ENCODE data around the gene XRCC1.

DNA sequence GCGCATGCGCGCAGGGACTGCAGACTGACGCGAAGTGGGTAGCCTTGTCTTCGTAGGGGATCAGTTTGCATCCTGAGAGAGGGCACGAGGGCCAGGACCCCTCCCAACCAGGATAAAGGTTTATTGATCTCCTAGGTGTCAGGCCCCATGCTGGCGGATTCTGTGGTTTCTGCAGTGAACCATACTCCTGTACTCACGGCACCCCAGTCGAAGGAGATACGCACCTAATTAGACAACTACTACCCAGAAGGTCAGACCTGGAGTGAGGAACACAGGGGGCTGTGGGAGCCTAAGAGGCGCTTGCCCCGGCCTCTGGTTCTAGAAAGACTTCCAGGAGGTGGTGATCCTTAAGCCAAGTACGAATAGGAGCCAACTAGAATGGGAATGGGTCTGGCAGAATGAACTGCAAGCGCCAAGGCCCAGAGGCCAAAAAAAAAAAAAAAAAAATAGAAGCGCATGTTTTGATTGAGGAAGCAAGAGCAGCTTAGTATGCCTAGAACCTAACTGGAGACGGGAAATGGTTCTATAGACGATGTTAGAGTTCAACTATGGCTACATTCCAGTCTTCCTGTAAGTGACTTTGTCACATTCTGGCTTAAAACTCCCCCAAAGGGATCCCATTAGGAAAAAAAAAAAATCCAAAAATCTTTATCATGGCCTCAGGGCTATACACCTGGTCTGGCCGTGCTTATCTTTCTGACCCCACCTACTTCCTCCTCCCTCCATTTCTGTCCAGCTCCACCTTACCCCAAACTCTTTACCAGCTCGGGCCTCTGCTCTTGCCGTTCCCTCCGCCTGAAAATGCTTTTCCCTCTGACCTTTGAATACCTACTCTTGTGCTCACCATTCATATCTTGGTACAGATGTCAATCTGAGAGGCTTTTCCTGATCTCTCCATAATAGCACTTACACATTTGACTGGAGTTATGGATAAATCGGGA, 45.0 kb upstream of the XRCC1 start:
- TF ChIP-seq, protein P1, sequence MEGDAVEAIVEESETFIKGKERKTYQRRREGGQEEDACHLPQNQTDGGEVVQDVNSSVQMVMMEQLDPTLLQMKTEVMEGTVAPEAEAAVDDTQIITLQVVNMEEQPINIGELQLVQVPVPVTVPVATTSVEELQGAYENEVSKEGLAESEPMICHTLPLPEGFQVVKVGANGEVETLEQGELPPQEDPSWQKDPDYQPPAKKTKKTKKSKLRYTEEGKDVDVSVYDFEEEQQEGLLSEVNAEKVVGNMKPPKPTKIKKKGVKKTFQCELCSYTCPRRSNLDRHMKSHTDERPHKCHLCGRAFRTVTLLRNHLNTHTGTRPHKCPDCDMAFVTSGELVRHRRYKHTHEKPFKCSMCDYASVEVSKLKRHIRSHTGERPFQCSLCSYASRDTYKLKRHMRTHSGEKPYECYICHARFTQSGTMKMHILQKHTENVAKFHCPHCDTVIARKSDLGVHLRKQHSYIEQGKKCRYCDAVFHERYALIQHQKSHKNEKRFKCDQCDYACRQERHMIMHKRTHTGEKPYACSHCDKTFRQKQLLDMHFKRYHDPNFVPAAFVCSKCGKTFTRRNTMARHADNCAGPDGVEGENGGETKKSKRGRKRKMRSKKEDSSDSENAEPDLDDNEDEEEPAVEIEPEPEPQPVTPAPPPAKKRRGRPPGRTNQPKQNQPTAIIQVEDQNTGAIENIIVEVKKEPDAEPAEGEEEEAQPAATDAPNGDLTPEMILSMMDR (conservative IDR thresholded peaks at IDR 0.05; ENCODE audit: low read length), result no peak
- no peak for TF ChIP-seq EZH2phosphoT487 (IDR thresholded peaks at IDR 0.05; ENCODE audit: borderline replicate concordance, low read depth, low read length)

All from OCI-LY7 (cell line).